Naive thymus-derived CD4-positive, alpha-beta T cell (primary cell): ENCODE measurements around the gene NEUROD4. TPM values are rescaled to one million over a fixed set of nuclear protein-coding genes. Genes with fewer than 3 reads are reported as not detected.
A peak's percentile ranks its signal among the peaks of the same experiment; 100 is the strongest.

Source experiments
- ATAC-seq: fragments of 150-1000 bp; cut with Tn5 transposase; 2 replicates; pipeline ENCODE4 v1.10.0; 2021; ENCODE audit warnings: mild to moderate bottlenecking, moderate library complexity
- CTCF ChIA-PET: fragments of 350-600 bp; sonication (Branson Sonifier 250); formaldehyde crosslinking; loops from one replicate; lab custom pipeline; 2021; ENCODE audit warnings: antibody characterized with exemption; lab: Charles Lee
- POLR2A ChIA-PET: fragments of 350-600 bp; sonication (Branson Sonifier 250); formaldehyde crosslinking; loops from one replicate; lab custom pipeline; 2021; ENCODE audit warnings: antibody characterized with exemption, inconsistent platforms; lab: Charles Lee
- DNase-seq, 9 donors: peaks; one replicate each; pipeline versions ENCODE4 v3.0.0 to v3.0.0-alpha.2; 2020 to 2022; ENCODE audit warnings: mixed read lengths in 1 of 9
- H3K27ac ChIP-seq: one replicate; pipeline ENCODE4 v1.7.0; 2013; ENCODE audit warnings: mild to moderate bottlenecking, low read depth, low read length, moderate library complexity
- H3K27me3 ChIP-seq, 2 donors: one replicate each; pipeline ENCODE4 v1.7.0; 2013; ENCODE audit warnings: low read length in 2 of 2, mild to moderate bottlenecking in 2 of 2, moderate library complexity in 2 of 2; ENCODE audit not compliant: control insufficient read depth in 2 of 2, insufficient read depth in 2 of 2
- H3K36me3 ChIP-seq, 3 experiments: 1 replicate in 2 of 3; 2 replicates in 1 of 3; pipeline ENCODE4 v1.7.0; 2013; ENCODE audit warnings: low read length in 3 of 3, mild to moderate bottlenecking in 3 of 3, moderate library complexity in 1 of 3; ENCODE audit not compliant: insufficient read depth in 3 of 3, control insufficient read depth in 2 of 3
- H3K4me1 ChIP-seq, 2 donors: one replicate each; pipeline ENCODE4 v1.7.0; 2013; ENCODE audit warnings: low read length in 2 of 2, mild to moderate bottlenecking in 2 of 2, moderate library complexity in 1 of 2; ENCODE audit not compliant: control insufficient read depth in 2 of 2, insufficient read depth in 2 of 2
- H3K4me3 ChIP-seq: 2 replicates; pipeline ENCODE4 v1.7.0; 2013; ENCODE audit warnings: mild to moderate bottlenecking, low read length
- H3K9me3 ChIP-seq, 3 experiments: 1 replicate in 2 of 3; 2 replicates in 1 of 3; pipeline ENCODE4 v1.7.0; 2013; ENCODE audit warnings: low read length in 3 of 3; ENCODE audit not compliant: control insufficient read depth in 2 of 3
- H3K27ac Mint-ChIP-seq, 9 donors: one replicate each; pipeline ENCODE4 v1.8.0; 2020 to 2022; ENCODE audit warnings: mixed read lengths in 9 of 9, mild to moderate bottlenecking in 8 of 9, moderate library complexity in 5 of 9, inconsistent platforms in 2 of 9
- H3K27me3 Mint-ChIP-seq, 5 donors: one replicate each; pipeline ENCODE4 v1.8.0; 2021 to 2022; ENCODE audit warnings: mixed read lengths in 5 of 5, mild to moderate bottlenecking in 1 of 5
- H3K36me3 Mint-ChIP-seq, 5 donors: one replicate each; pipeline ENCODE4 v1.8.0; 2020 to 2022; ENCODE audit warnings: mixed read lengths in 5 of 5, mild to moderate bottlenecking in 3 of 5, inconsistent platforms in 1 of 5
- H3K4me1 Mint-ChIP-seq, 7 donors: one replicate each; pipeline ENCODE4 v1.8.0; 2020 to 2022; ENCODE audit warnings: mixed read lengths in 7 of 7, mild to moderate bottlenecking in 3 of 7, inconsistent platforms in 1 of 7
- H3K4me3 Mint-ChIP-seq, 10 donors: one replicate each; pipeline ENCODE4 v1.8.0; 2020 to 2022; ENCODE audit warnings: mild to moderate bottlenecking in 10 of 10, mixed read lengths in 10 of 10, moderate library complexity in 6 of 10, inconsistent platforms in 2 of 10
- H3K9me3 Mint-ChIP-seq, 11 donors: one replicate each; pipeline ENCODE4 v1.8.0; 2020 to 2022; ENCODE audit warnings: mixed read lengths in 11 of 11, mild to moderate bottlenecking in 4 of 11, inconsistent platforms in 1 of 11, moderate library complexity in 1 of 11
- intact Hi-C, 2 donors: fragments of 100-400 bp; cut with micrococcal nuclease; formaldehyde crosslinking; loops; one replicate each; pipeline ENCODE4 v1.15.1; 2023
- polyA plus RNA-seq, 2 donors: library from polyadenylated mRNA; unstranded; fragments of 300-500 nt; fragmentation: Illumina TruSeq; gene quantifications; one replicate each; pipeline ENCODE4 v1.2.3, GENCODE V29; 2021
- total RNA-seq, 6 experiments: library from RNA in 5 of 6; stranded (reverse) in 5 of 6; gene quantifications; 1 replicate in 5 of 6; 2 replicates in 1 of 6; pipeline ENCODE4 v1.2.3 and lab custom pipeline; 2021 to 2026

NEUROD4 gene
- total and polyA plus RNA-seq, 7 experiments from 2014 or later: 0.11 TPM; not detected in 6

DNA sequence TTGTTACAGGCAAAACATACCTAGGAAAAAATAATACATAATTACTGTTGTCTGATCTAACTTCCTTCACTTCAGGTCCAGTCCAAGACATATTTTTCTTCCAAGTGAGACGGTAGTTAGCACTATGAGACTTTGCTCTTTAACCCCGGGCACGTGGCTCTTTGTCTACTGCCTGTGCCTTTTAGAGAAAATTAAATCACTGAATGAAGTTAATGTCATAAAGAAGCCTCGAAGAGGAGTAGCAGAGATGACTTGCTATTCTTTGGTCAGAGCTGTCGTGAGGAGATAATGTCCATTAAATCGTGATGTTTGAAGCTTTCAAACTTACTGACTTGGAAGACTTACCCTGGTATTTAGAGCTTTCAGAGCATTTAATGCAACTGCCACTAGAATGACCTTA, 43.9 kb upstream of the NEUROD4 start:
- Histone ChIP-seq H3K4me3 (no peak overlapping the region), H3K27me3 (no peaks in the 10 kb centered on the region), H3K36me3 (peaks cover 4 to 31% (median 19%) of the 10 kb centered on the region in 3 experiments), H3K27ac (peak overlapping the region; percentile 94), H3K9me3 (no peaks in the 10 kb centered on the region), H3K4me1 (peaks cover 51 to 82% of the 10 kb centered on the region in 2 donors)
- H3K27ac Mint-ChIP-seq: peak overlapping the region; percentile 68 to 98 (median 95)
- no peaks in the 10 kb centered on the region for H3K27me3 Mint-ChIP-seq
- peaks cover 0 to 4% (median 0%) of the 10 kb centered on the region in 11 donors for H3K9me3 Mint-ChIP-seq
- no peak for ATAC-seq
- ChIA-PET CTCF (interaction anchor here (1.3 to 4.9 kb wide), 6 partner anchors 9 to 227 kb away, joined by 4 to 30 read pairs (median 10); partner anchors contain the start of gene TESPA1), POLR2A (interaction anchor here (0.6 to 15.6 kb wide), 6 partner anchors 9 to 952 kb away, joined by 3 to 309 read pairs (median 7); partner anchors contain the start of genes PYM1 and TESPA1)
- DNase-seq: no peak
- H3K4me3 Mint-ChIP-seq: peak overlapping the region; percentile 6 to 98 (median 93)
- peaks cover 25 to 79% (median 72%) of the 10 kb centered on the region in 5 donors for H3K36me3 Mint-ChIP-seq
- peaks cover 76 to 100% (median 97%) of the 10 kb centered on the region in 7 donors for H3K4me1 Mint-ChIP-seq
- intact Hi-C loops: loop anchor here (1.0 to 2.0 kb wide), 2 partner anchors 8 to 17 kb away; partner anchors contain the start of gene TESPA1 (in 1 of the 2)

- Histone ChIP-seq H3K36me3 (peaks cover 3 to 25% (median 14%) of the 10 kb centered on the region in 3 experiments), H3K27ac (peak overlapping the region; percentile 94), H3K27me3 (no peaks in the 10 kb centered on the region), H3K9me3 (no peaks in the 10 kb centered on the region), H3K4me1 (peaks cover 60 to 79% of the 10 kb centered on the region in 2 donors), H3K4me3 (peak overlapping the region; percentile 2)
- Mint-ChIP-seq H3K9me3 (peaks cover 0 to 4% (median 0%) of the 10 kb centered on the region in 11 donors), H3K27ac (peak overlapping the region; percentile 57 to 98 (median 95)), H3K36me3 (peaks cover 20 to 80% (median 74%) of the 10 kb centered on the region in 5 donors), H3K27me3 (no peaks in the 10 kb centered on the region), H3K4me3 (peak overlapping the region; percentile 79 to 98 (median 93)), H3K4me1 (peaks cover 82 to 100% (median 96%) of the 10 kb centered on the region in 7 donors)
- intact Hi-C loops: loop anchor here (1.0 to 2.0 kb wide), 2 partner anchors 9 to 18 kb away; no protein-coding TSS in a partner anchor
- POLR2A ChIA-PET: interaction anchor here (1.0 to 15.6 kb wide), 6 partner anchors 8 to 95 kb away, joined by 3 to 309 read pairs (median 6); partner anchors contain the start of gene TESPA1
- no peak for ATAC-seq
- CTCF ChIA-PET: interaction anchor here (1.2 to 4.9 kb wide), 6 partner anchors 8 to 228 kb away, joined by 3 to 30 read pairs (median 8); no protein-coding TSS in a partner anchor
- no peak for DNase-seq
These were observed 42.6 kb upstream of the NEUROD4 start for GRCh38 chr12:54977155-54977554.

DNA sequence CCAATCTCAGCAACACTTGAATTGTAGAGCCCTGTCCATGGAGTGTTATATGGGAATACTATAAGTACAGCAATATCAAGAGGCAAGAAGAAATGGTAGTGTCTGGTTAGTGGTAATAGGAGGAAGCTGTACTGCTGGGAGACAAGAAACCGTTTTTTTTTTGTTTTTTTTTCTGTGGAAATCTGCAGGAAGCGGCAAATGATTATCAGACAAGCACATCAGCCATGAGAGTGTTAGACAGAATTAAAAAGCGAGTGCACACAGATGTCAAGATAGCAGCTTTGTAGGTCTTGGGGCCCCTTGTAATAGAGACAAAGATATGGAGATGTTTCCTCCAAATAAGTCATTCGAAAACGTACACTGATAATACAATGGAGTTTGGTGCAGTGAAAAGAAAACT, 41.9 kb upstream of the NEUROD4 start:
- POLR2A ChIA-PET: interaction anchor here (1.2 to 15.6 kb wide), 7 partner anchors 7 to 94 kb away, joined by 3 to 309 read pairs (median 6); partner anchors contain the start of gene TESPA1
- H3K4me1 ChIP-seq: peaks cover 67 to 73% of the 10 kb centered on the region in 2 donors
- intact Hi-C loops: loop anchor here (1.0 to 2.0 kb wide), 2 partner anchors 10 to 19 kb away; no protein-coding TSS in a partner anchor
- H3K27ac ChIP-seq: peak overlapping the region; percentile 94
- Mint-ChIP-seq H3K36me3 (peaks cover 22 to 81% (median 76%) of the 10 kb centered on the region in 5 donors), H3K4me1 (peaks cover 82 to 99% (median 96%) of the 10 kb centered on the region in 7 donors), H3K27ac (peak overlapping the region; percentile 75 to 98 (median 95)), H3K9me3 (peaks cover 0 to 4% (median 0%) of the 10 kb centered on the region in 11 donors), H3K4me3 (peak overlapping the region; percentile 79 to 98 (median 93)), H3K27me3 (no peaks in the 10 kb centered on the region)
- DNase-seq: peak in 4 of 9 donors; percentile 30 to 40 (median 34)
- peak overlapping the region; percentile 46 for H3K4me3 ChIP-seq
- peaks cover 0 to 18% (median 7%) of the 10 kb centered on the region in 3 experiments for H3K36me3 ChIP-seq
- ATAC-seq: peak; percentile 34
- no peaks in the 10 kb centered on the region for H3K9me3 ChIP-seq
- CTCF ChIA-PET: interaction anchor here (0.6 to 4.9 kb wide), 8 partner anchors 9 to 254 kb away, joined by 3 to 30 read pairs (median 4); no protein-coding TSS in a partner anchor
- H3K27me3 ChIP-seq: no peaks in the 10 kb centered on the region

GRCh38 chr12:54980341-54980740, 39.4 kb upstream of the NEUROD4 start:
- CTCF ChIA-PET: interaction anchor here (0.7 to 4.9 kb wide), 9 partner anchors 11 to 278 kb away, joined by 3 to 30 read pairs (median 4); no protein-coding TSS in a partner anchor
- peak overlapping the region; percentile 94 for H3K27ac ChIP-seq
- peak overlapping the region; percentile 40 for H3K4me3 ChIP-seq

GRCh38 chr12:54981796-54982195, 38.0 kb upstream of the NEUROD4 start:
- peak overlapping the region; percentile 90 to 98 (median 95) for H3K4me3 Mint-ChIP-seq
- ChIA-PET POLR2A (interaction anchor here (0.7 to 7.6 kb wide), 7 partner anchors 11 to 1496 kb away, joined by 3 to 309 read pairs (median 7); no protein-coding TSS in a partner anchor), CTCF (interaction anchor here (0.6 to 7.5 kb wide), 7 partner anchors 11 to 233 kb away, joined by 3 to 68 read pairs (median 4); no protein-coding TSS in a partner anchor)
- ATAC-seq (no peak), DNase-seq (peak in 2 of 9 donors; percentile 55 to 62)
- no peaks in the 10 kb centered on the region for H3K27me3 ChIP-seq
- intact Hi-C loops: loop anchor here (2.0 to 10.0 kb wide), 3 partner anchors 13 to 946 kb away; partner anchors contain the start of genes ITGA5 (in 1 of the 2) and PYM1 (in 1 of the 2)
- peaks cover 11 to 70% (median 55%) of the 10 kb centered on the region in 5 donors for H3K36me3 Mint-ChIP-seq
- H3K4me1 Mint-ChIP-seq: peaks cover 59 to 80% (median 77%) of the 10 kb centered on the region in 7 donors
- peak overlapping the region; percentile 94 for H3K27ac ChIP-seq
- no peaks in the 10 kb centered on the region for H3K36me3 ChIP-seq
- peak overlapping the region; percentile 95 to 100 (median 98) for H3K27ac Mint-ChIP-seq
- peaks cover 47 to 74% of the 10 kb centered on the region in 2 donors for H3K4me1 ChIP-seq
- H3K27me3 Mint-ChIP-seq: no peaks in the 10 kb centered on the region
- H3K9me3 ChIP-seq: no peaks in the 10 kb centered on the region
- H3K9me3 Mint-ChIP-seq: peaks cover 0 to 5% (median 0%) of the 10 kb centered on the region in 11 donors
- H3K4me3 ChIP-seq: peak overlapping the region; percentile 67

More at GRCh38 chr12:54980341-54980740, 39.4 kb upstream of the NEUROD4 start:
- no peaks in the 10 kb centered on the region for H3K27me3 Mint-ChIP-seq
- peak in 4 of 9 donors; percentile 28 to 50 (median 36) for DNase-seq
- ATAC-seq: no peak
- Histone ChIP-seq H3K9me3 (no peaks in the 10 kb centered on the region), H3K4me1 (peaks cover 50 to 76% of the 10 kb centered on the region in 2 donors), H3K27me3 (no peaks in the 10 kb centered on the region), H3K36me3 (no peaks in the 10 kb centered on the region)
- peak overlapping the region; percentile 89 to 98 (median 94) for H3K4me3 Mint-ChIP-seq
- peaks cover 0 to 5% (median 0%) of the 10 kb centered on the region in 11 donors for H3K9me3 Mint-ChIP-seq
- intact Hi-C loops: loop anchor here (5.0 to 10.0 kb wide), 2 partner anchors 566 to 947 kb away; partner anchors contain the start of genes ITGA5 (in 1 of the 2) and PYM1 (in 1 of the 2)
- H3K27ac Mint-ChIP-seq: peak overlapping the region; percentile 88 to 100 (median 98)
- POLR2A ChIA-PET: interaction anchor here (0.9 to 13.4 kb wide), 8 partner anchors 8 to 221 kb away, joined by 3 to 154 read pairs (median 5); no protein-coding TSS in a partner anchor
- peaks cover 11 to 80% (median 68%) of the 10 kb centered on the region in 5 donors for H3K36me3 Mint-ChIP-seq
- peaks cover 69 to 84% (median 78%) of the 10 kb centered on the region in 7 donors for H3K4me1 Mint-ChIP-seq
